HCT116 (cell line): ENCODE measurements around the gene SIRPG. TPM values are rescaled to one million over a fixed set of nuclear protein-coding genes. Genes with fewer than 3 reads are reported as not detected.

ENCODE experiments used
- ATAC-seq: fragments of 200-7000 bp; cut with Tn5 transposase; 2 replicates; pipeline ENCODE4 v1.9.1; 2020; ENCODE audit warnings: mild to moderate bottlenecking, moderate library complexity
- BruUV-seq: library from RNA; stranded (reverse); fragments of 400-500 nt; replicated peaks from 2 replicates; lab custom pipeline; 2021; lab: Mats Ljungman, UMichigan
- CTCF ChIA-PET: fragments of 300-600 bp; sonication (Branson Sonifier 250); formaldehyde crosslinking; loops from one replicate; lab custom pipeline; 2021; ENCODE audit warnings: antibody characterized with exemption; lab: Charles Lee
- POLR2A ChIA-PET: fragments of 300-600, 350-600 bp; sonication (Branson Sonifier 250); formaldehyde crosslinking; loops from one replicate; lab custom pipeline; 2021; ENCODE audit warnings: antibody characterized with exemption; lab: Charles Lee
- RAD21 ChIA-PET, 2 experiments: fragments of 300-600 bp; sonication (Branson Sonifier 250); formaldehyde crosslinking; loops; one replicate each; lab custom pipeline; 2023; ENCODE audit warnings: low total read pairs in 2 of 2; ENCODE audit not compliant: uncharacterized antibody in 2 of 2, unreplicated experiment in 2 of 2, low non-redundant PET in 1 of 2; lab: Charles Lee
- DNase-seq: peaks from one replicate; pipeline ENCODE4 v3.0.0-alpha.2; 2010; ENCODE audit warnings: low read depth, low spot score
- H2AFZ ChIP-seq: fragments of 200-600 bp; shearing (Covaris generic), sonication (generic); 2 replicates; pipeline ENCODE4 v1.6.1; 2017; ENCODE audit warnings: low read depth, mixed run types, mixed read lengths, antibody characterized with exemption, low read length; ENCODE audit not compliant: poor library complexity, severe bottlenecking
- H3K27ac ChIP-seq: 2 replicates; pipeline ENCODE4 v1.5.1; 2012; ENCODE audit warnings: low read depth, low read length
- H3K27me3 ChIP-seq: fragments of 200-600 bp; sonication (generic); 2 replicates; pipeline ENCODE4 v1.6.1; 2016; ENCODE audit warnings: mixed run types, low read length, mixed read lengths; ENCODE audit not compliant: insufficient read depth
- H3K36me3 ChIP-seq, 2 experiments: fragments of 200-500 bp in 1 of 2; fragments of 200-600 bp in 1 of 2; sonication (Bioruptor generic) in 1 of 2; sonication (generic) in 1 of 2; 2 replicates each; pipeline versions ENCODE4 v1.5.1 to v1.6.1; 2014 to 2016; ENCODE audit warnings: low read length in 2 of 2, inconsistent platforms in 1 of 2, mixed read lengths in 1 of 2, mixed run types in 1 of 2; ENCODE audit not compliant: insufficient read depth in 2 of 2, control insufficient read depth in 1 of 2
- H3K4me1 ChIP-seq, 2 experiments: fragments of 200-600 bp in 1 of 2; sonication (generic) in 1 of 2; 2 replicates each; pipeline versions ENCODE4 v1.5.1 to v1.6.1; 2012 to 2017; ENCODE audit warnings: low read length in 2 of 2, inconsistent platforms in 1 of 2, mild to moderate bottlenecking in 1 of 2, mixed read lengths in 1 of 2, mixed run types in 1 of 2, moderate library complexity in 1 of 2; ENCODE audit not compliant: insufficient read depth in 2 of 2, control insufficient read depth in 1 of 2
- H3K4me2 ChIP-seq: fragments of 200-600 bp; sonication (generic); 2 replicates; pipeline ENCODE4 v1.6.1; 2017; ENCODE audit warnings: mixed run types, low read length, mixed read lengths
- H3K4me3 ChIP-seq, 2 experiments: fragments of 200-600 bp in 1 of 2; sonication (generic) in 1 of 2; replicated peaks in 1 of 2; 2 replicates each; pipeline ENCODE4 v1.5.1; 2011 to 2016; ENCODE audit warnings: low read length in 2 of 2, control low read depth in 1 of 2, low read depth in 1 of 2, mild to moderate bottlenecking in 1 of 2, mixed read lengths in 1 of 2, mixed run types in 1 of 2
- H3K79me2 ChIP-seq: fragments of 200-600 bp; sonication (generic); 2 replicates; pipeline ENCODE4 v1.6.1; 2017; ENCODE audit warnings: mild to moderate bottlenecking, mixed run types, low read length, moderate library complexity, mixed read lengths; ENCODE audit not compliant: insufficient read depth
- H3K9ac ChIP-seq: fragments of 200-600 bp; sonication (generic); 2 replicates; pipeline ENCODE4 v1.6.1; 2016; ENCODE audit warnings: low read length, mixed read lengths
- H3K9me2 ChIP-seq: fragments of 200-600 bp; sonication (generic), shearing (Covaris generic); 2 replicates; pipeline ENCODE4 v1.6.1; 2017; ENCODE audit warnings: mixed run types, mild to moderate bottlenecking, moderate library complexity; ENCODE audit not compliant: insufficient read depth
- H3K9me3 ChIP-seq, 2 experiments: fragments of 200-500 bp in 1 of 2; fragments of 200-600 bp in 1 of 2; sonication (Bioruptor generic) in 1 of 2; sonication (generic) in 1 of 2; 2 replicates each; pipeline ENCODE4 v1.6.1; 2014 to 2017; ENCODE audit warnings: low read length in 2 of 2, mixed read lengths in 2 of 2, inconsistent platforms in 1 of 2, low read depth in 1 of 2, mild to moderate bottlenecking in 1 of 2, mixed run types in 1 of 2, moderate library complexity in 1 of 2; ENCODE audit not compliant: control insufficient read depth in 1 of 2, insufficient read depth in 1 of 2
- H4K20me1 ChIP-seq: fragments of 200-600 bp; sonication (generic), shearing (Covaris generic); 2 replicates; pipeline ENCODE4 v1.6.1; 2017; ENCODE audit warnings: mixed run types, mild to moderate bottlenecking, moderate library complexity; ENCODE audit not compliant: insufficient read depth
- CBX3 ChIP-seq: IDR thresholded peaks from 2 replicates; pipeline ENCODE4 v1.6.1; 2012; ENCODE audit warnings: low read depth
- ELF1 ChIP-seq: IDR thresholded peaks from 2 replicates; pipeline ENCODE4 v1.6.1; 2012; ENCODE audit warnings: low read depth, borderline replicate concordance
- EZH2 ChIP-seq: fragments of 200-600 bp; sonication (generic); IDR thresholded peaks from 2 replicates; pipeline ENCODE4 v1.6.1; 2017; ENCODE audit warnings: antibody characterized with exemption, mixed run types
- FOSL1 ChIP-seq: IDR thresholded peaks from 2 replicates; pipeline ENCODE4 v1.6.1; 2012; ENCODE audit warnings: low read depth
- POLR2A ChIP-seq: IDR thresholded peaks from 2 replicates; pipeline ENCODE4 v1.7.0; 2011; ENCODE audit warnings: borderline replicate concordance; ENCODE audit not compliant: insufficient read depth, insufficient read length; ENCODE audit errors: extremely low read depth
- POLR2AphosphoS5 ChIP-seq: IDR thresholded peaks from 2 replicates; pipeline ENCODE4 v1.6.1; 2011; ENCODE audit warnings: mild to moderate bottlenecking, low read depth, low read length, moderate library complexity
- RAD21 ChIP-seq: IDR thresholded peaks from 2 replicates; pipeline ENCODE4 v1.6.1; 2012; ENCODE audit warnings: low read depth, mild to moderate bottlenecking
- REST ChIP-seq: IDR thresholded peaks from 2 replicates; pipeline ENCODE4 v1.6.1; 2012; ENCODE audit warnings: low read depth
- SP1 ChIP-seq: IDR thresholded peaks from 2 replicates; pipeline ENCODE4 v1.6.1; 2012; ENCODE audit warnings: low read depth
- SRF ChIP-seq: IDR thresholded peaks from 2 replicates; pipeline ENCODE4 v1.6.1; 2012; ENCODE audit warnings: low read depth
- TCF7L2 ChIP-seq: IDR thresholded peaks from 2 replicates; pipeline ENCODE4 v1.7.0; 2011; ENCODE audit warnings: borderline replicate concordance, inconsistent platforms; ENCODE audit not compliant: insufficient read depth, insufficient read length; ENCODE audit errors: extremely low read depth
- YY1 ChIP-seq: IDR thresholded peaks from 2 replicates; pipeline ENCODE4 v1.6.1; 2011; ENCODE audit warnings: low read length, low read depth, moderate library complexity, mild to moderate bottlenecking; ENCODE audit not compliant: insufficient replicate concordance; ENCODE audit errors: extremely low read depth
- ZBTB33 ChIP-seq: IDR thresholded peaks from 2 replicates; pipeline ENCODE4 v1.6.1; 2011; ENCODE audit warnings: mild to moderate bottlenecking, low read length, moderate library complexity; ENCODE audit not compliant: insufficient replicate concordance; ENCODE audit errors: extremely low read depth
- ZNF274 ChIP-seq: fragments of 200-500 bp; sonication (Bioruptor generic); IDR thresholded peaks from 2 replicates; pipeline ENCODE4 v1.6.1; 2014; ENCODE audit warnings: mild to moderate bottlenecking, low read depth, low read length, inconsistent platforms
- intact Hi-C: fragments of 100-400 bp; cut with micrococcal nuclease; formaldehyde crosslinking; loops from 2 replicates; pipeline ENCODE4 v1.10.0; 2022
- total RNA-seq: library from RNA; stranded (reverse); gene quantifications from one replicate; pipeline ENCODE4 v1.2.1, GENCODE V29; 2021; ENCODE audit not compliant: unreplicated experiment

The SIRPG gene
- total RNA-seq, 1 experiment from 2014 or later, result not detected

GRCh38 chr20:1696521-1697209, 39.1 kb upstream of the SIRPG start (continued):
- TF ChIP-seq REST (no peak), TCF7L2 (no peak), SP1 (no peak), EZH2 (no peak), ELF1 (no peak), RAD21 (no peak), YY1 (no peak), CBX3 (no peak), SRF (no peak)

- Histone ChIP-seq H3K79me2 (no peaks in the 10 kb centered on the region), H3K4me2 (no peak overlapping the region), H3K36me3 (no peaks in the 10 kb centered on the region), H3K4me1 (no peaks in the 10 kb centered on the region), H3K4me3 (no peak overlapping the region), H3K9me3 (no peaks in the 10 kb centered on the region), H3K9me2 (no peaks in the 10 kb centered on the region)
- DNase-seq, result no peak
- BruUV-seq, result no TSS peak
- TF ChIP-seq EZH2 (no peak), POLR2A (no peak), ZNF274 (no peak), FOSL1 (no peak), ZBTB33 (no peak), POLR2AphosphoS5 (no peak), TCF7L2 (no peak), RAD21 (no peak)
- TF ChIP-seq, all 23 proteins: peak for 0
- Histone ChIP-seq H3K27me3 (peaks cover 41% of the 10 kb centered on the region), H2AFZ (no peak overlapping the region), H4K20me1 (no peaks in the 10 kb centered on the region), H3K9ac (no peak overlapping the region), H3K27ac (no peak overlapping the region)
- RAD21 ChIA-PET, result no interaction called here
- POLR2A ChIA-PET, result no interaction called here
- CTCF ChIA-PET, result no interaction called here
- intact Hi-C loops, result no loop called here
- no peak for ATAC-seq
Measured at GRCh38 chr20:1694672-1695071, 37.1 kb upstream of the SIRPG start.
